T-helper 9 cell (primary cell): ENCODE measurements around the gene ABCC11.
"Not testable (repeated sequence)": the region's sequence is repeated elsewhere in the genome, so short reads cannot be mapped to it uniquely, and the experiment has no call there.

Source experiments
- DNase-seq: peaks from one replicate; pipeline ENCODE4 v3.0.0-alpha.2; 2020

Gene ABCC11

DNA sequence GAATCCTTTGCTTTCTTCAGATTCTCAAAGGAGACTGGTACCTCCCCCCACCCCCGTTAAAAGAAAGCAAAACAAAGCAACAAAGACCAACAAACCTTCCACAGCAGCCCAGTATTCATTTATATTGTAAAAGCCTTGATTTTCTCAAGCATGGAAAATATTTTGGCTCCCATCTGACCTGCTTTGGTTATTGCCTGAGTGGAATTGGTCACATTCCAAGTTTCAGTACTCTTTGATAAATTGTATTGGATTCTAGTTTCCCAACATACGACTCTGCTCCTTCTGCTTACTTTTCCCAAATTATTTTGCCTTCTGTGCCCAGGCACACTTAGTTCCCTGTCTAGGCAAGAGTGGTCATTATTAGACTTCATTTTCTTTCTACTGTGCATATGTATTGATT, 1.3 kb downstream of the ABCC11 start:
- DNase-seq: no peak

- no peak for DNase-seq
Measured at GRCh38 chr16:48244863-48245195, 2.5 kb downstream of the ABCC11 start.

DNA sequence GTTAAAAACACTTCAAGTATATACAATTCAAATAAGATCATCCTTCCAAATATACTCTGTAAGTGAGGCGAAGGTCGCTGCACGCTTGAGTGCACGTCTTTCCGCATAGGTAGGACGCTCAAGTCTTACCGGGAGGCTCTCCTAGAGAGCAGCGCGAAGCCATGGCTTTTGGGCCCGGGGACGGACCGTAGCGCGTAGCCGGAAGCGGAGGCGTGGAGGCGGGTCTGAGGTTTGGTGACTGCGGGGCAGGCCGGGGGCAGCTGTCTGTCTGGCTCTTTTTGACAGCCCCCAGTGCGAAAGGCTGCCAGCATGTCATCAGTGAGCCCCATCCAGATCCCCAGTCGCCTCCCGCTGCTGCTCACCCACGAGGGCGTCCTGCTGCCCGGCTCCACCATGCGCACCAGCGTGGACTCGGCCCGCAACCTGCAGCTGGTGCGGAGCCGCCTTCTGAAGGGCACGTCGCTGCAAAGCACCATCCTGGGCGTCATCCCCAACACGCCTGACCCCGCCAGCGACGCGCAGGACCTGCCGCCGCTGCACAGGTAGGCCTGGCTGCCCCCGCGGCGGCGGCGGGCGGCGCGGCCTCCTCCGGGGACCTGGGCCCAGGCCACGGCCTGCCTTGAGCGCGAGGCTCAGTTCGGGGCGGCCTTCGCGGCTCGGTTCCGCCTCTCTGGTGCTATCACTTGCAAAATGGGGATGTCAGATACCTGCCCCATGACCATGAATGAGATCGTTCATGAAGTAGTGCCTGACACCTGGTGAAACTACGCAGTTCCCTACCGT, 3.1 kb downstream of the ABCC11 start, which contains the start of gene LONP2:
LONP2 (plus strand) TSS at position 221 of the 783 bp plus-strand sequence; CDS start at position 310, 89 bp downstream.
- peak; percentile 82 for DNase-seq

- DNase-seq: not testable (repeated sequence)
Measured at GRCh38 chr16:48240147-48240546, 7.2 kb downstream of the ABCC11 start.

DNA sequence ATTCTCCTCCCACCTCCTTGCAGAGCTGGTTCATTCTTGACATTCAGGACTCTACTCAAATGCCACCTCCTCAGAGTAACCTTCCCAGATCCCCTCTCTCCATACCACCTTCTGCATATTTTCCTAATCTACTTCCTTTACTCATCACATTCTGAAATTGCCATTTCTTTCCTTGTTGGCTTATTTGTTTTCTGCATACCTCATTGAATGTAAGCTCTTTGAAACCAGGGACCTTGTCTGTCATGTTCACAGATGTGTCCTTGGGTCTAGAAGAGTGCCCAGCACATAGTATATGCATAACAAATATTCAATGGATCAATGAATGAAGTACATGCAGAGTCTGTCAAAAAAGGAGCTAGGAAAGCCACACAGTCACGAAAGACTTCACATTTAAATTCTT, 11.1 kb downstream of the ABCC11 start:
- no peak for DNase-seq

DNA sequence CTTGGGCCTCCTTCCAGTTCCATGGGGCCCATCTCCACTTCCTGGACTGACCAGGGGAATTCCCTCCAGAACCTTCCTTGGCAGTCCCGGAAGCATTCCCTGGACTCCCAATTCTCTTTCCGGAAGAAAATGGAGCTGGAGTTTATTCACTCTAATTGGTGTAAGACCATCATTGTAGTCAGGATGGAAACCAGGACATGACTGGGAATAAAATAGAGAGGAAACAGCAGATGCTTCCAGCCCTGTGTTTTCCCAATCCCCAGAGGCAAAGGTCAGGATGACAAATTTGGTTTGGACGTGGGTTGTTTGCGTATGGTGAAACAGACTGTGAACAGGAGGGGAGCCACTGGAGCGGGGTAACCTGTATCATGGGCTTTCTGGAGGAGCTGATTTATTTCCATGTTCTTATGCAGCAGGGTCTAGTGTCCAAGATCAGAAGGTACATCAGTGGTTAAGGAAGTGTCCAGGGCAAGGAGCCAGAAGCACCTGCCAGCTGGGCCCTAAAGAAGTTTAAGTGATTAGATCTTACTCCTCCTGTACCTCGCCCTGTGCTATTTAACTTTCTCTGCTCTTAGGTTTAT, 11.7 kb downstream of the ABCC11 start:
- DNase-seq: no peak

DNA sequence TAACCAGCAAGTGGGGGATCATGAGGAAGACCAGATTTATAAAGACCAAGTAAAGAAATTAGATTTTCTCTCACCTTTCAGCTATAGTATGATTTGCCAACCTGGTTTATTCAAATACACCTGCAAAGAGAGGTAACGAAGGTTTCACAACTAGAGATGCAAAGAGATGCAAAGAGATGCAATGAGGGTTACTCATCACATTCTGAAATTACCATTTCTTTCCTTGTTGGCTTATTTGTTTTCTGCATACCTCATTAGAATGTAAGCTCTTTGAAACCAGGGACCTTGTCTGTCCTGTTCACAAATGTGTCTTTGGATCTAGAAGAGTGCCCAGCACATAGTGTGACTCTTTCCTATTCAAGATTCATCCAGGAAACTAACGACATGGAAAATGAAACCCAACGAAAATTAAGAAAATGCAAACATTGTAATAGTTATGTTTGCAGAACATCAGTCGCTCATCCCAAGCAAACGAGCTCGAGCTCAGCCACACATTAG, 12.2 kb downstream of the ABCC11 start:
- no peak for DNase-seq

GRCh38 chr16:48234630-48235029, 12.7 kb downstream of the ABCC11 start:
- DNase-seq: no peak

- no peak for DNase-seq
Measured at GRCh38 chr16:48232493-48233040, 14.8 kb downstream of the ABCC11 start.

DNA sequence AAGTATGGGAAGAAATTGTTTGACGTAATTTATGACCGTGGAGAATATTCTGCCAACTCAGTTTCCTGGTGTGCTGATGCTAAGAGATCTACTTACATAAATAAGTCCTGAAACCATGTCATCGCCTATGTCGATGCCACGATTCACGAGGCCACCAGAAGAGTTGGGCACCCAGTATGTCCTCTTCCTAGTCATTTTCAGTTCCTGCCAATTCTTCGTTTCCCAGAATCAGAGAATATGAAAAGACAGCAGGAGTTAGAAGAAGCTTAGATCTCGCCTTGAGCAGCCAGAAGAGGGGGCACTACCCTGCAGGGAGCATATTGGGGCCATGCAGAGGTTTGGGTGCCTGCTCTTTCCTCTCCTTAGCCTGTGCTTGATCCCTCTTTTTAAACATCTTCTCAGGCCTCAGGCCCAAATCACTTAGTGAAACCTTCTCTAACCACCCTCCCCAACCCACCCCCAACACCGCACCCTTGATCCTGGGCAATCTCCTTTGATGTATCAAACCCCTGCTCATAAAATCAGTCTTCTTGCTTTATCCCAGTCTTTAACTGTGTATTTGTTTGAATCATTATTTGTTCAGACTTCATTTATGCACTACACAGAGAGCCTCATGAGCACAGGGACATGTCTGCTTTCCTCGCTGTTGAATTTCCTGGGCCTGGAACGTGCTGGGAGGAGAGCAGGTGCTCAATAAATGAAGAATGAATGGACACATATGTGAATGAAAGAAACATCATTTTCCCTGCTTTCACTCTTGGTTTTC, 15.4 kb downstream of the ABCC11 start:
- no peak for DNase-seq

DNA sequence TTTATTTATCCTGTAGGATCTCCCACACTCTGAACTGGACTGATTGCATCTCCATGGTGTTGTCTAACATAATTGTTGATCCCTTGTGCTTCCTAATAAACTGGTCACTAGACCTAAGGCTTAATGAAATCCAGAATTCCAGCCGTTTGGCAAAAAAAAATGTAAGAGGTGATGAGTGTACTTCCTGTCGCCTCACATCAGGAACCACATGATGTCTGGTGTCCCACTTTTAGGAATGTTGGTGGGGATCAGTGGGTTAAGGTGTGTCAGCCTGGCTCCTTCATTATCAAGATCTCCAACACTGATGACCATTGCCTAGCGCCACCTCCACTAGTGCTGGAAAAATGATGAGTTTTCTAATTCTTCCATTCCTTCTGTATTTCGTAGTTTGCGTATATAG, 21.9 kb downstream of the ABCC11 start:
- no peak for DNase-seq

- DNase-seq: no peak
Measured at GRCh38 chr16:48223490-48223889, 23.8 kb downstream of the ABCC11 start.

DNA sequence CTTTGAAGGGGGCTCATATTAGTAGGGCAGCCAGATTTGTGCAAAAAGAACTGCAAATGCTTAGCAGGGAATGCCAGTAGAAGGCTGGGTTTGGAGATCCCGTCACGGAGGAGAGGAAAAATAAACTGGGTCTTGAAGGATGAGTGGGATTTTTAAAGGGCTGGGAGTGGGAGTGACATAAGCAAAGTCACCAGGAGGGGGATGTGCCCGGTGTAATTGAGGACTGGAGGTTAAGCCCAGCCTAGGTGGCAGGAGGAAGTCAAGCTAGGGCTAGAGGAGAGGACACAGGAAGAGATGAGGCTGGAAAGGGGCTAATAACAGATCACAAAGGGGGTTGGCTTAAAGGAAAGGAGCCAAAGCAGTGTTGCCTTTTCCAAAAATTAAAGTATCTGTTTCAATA, 26.4 kb downstream of the ABCC11 start:
- no peak for DNase-seq

DNA sequence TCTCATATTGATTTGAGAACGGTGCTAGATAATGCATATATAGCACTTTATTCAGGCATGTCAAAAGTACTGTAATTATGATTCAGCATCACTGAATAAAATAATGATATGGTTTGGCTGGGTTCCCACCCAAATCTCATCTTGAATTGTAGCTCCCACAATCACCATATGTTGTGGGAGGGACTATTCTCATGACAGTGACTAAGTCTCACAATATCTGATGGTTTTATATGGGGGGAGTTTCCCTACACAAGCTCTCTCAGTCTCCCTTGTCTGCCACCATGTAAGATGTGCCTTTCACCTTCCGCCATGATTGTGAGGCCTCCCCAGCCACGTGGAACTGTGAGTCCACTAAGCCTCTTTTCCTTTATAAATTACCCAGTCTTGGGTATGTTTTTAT, 28.9 kb downstream of the ABCC11 start:
- no peak for DNase-seq

DNA sequence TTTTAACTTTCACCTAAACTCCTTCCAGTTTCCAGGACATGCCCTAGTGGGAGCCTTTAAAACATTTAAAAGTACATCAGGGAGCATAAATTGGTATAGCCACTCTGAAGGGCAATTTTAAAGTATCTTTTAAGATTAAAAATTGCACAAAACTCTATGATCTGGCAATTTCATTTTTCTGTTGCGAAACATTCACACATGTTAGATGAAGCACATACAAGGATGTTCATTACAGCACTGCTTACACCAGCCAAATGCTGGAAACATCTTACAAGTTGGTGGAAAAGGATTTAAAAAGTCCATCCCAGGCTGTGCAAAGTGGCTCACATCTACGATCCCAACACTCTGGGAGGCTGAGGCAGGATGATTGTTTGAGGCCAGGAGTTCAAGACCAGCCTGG, 29.6 kb downstream of the ABCC11 start:
- DNase-seq: no peak

GRCh38 chr16:48215738-48216137, 31.6 kb downstream of the ABCC11 start:
- DNase-seq: no peak

DNA sequence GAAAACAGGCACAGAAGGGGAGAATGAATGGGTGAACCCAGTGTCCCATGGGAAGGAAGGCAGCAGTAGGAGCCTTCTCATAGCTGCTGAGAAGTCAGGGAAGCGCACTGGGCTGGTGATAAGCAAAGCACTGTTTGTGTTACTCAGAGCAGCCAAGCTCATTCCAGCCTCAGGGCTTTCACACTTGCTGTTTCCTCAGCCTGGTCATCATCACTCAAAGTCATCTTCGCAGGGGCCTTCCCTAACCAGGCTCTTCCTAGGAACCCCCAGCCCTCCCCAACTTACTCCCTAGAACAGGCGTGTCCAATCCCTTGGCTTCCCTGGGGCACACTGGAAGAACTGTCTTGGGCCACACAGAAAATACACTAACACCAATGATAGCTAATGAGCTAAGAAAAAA, 35.3 kb downstream of the ABCC11 start:
- no peak for DNase-seq

DNA sequence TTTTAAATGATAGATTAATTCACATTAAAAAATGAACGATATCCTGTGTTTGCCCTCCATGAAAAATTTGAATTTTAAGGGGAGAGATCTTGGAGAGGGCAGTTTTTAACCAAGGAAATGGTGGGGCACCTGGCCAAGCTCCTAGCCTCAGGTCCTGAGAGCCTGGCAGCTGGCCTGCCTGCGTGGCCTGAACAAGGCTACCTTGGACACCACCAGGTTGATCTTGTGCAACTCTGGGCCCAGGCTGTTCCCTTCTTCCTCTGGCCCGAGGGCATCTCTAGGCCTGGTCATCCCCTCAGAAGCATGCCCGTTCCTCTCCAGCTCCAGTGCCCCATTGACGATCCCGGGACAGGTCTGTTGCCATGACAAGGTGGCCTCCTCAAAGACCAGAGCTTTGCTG, 36.6 kb downstream of the ABCC11 start:
- DNase-seq: no peak

DNA sequence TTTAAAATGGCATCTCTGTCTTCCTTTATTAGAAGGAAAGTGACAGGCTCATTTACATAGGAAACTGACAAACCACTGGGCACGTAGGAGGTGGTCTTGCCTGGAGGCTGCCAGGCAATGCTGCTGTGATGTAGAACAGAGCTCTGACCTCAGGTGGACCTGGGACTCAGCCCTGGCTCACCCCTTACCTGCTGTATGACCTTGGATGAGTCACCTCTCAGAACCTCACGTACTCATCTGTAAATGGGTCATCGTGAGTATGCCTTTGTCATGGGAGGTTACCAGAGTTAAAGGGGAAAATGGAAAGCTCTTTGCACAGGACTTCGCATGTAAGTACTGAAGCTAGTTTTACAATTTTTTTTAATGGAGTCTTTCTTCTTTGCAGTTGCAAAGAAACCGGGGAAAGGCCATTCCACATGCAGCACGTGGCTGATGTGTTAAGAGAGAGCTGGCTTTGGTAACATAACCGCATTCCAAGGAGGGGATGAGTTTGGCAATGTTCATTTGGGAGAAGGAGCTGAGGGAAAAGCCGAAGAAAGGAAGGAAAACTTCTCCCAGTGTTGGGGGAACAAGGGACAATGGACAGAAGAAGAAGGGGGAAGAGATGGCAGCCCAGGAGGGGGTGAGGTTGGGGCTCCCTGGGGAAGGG, 40.6 kb downstream of the ABCC11 start:
- DNase-seq: no peak

DNA sequence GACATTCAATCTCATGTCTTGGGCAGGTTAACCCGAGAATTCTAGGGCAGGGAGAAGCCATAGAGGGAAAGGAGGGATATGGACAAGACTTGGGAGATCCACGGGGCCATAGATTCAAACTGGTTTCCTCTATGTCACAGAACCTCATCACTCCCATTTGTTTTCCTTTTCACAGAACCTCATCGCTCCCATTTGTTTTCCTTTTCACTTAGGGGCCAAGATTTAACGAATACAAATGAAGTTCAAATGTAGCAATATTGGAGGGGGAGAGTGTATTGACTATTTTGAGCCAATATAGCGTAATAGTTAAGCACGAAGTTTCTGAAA, 42.6 kb downstream of the ABCC11 start:
- no peak for DNase-seq

- DNase-seq: no peak
Measured at GRCh38 chr16:48203974-48204824, 43.1 kb downstream of the ABCC11 start.
